ENCODE measurements around the gene RNF113A. TPM values are rescaled to one million over a fixed set of nuclear protein-coding genes. Genes with fewer than 3 reads are reported as not detected.

The RNF113A gene
- total and polyA plus RNA-seq, 2 experiments from 2014 or later: 10.2 to 23.3 TPM

Other genes with a start within 250 kb of the RNF113A start
- 43.3 and 43.6 TPM in 2 replicates for gene SEPTIN6, start 178.6 kb downstream of the RNF113A start, total RNA-seq (2014; rRNA removed; shearing (Covaris generic))
- gene SEPTIN6, start 178.6 kb downstream of the RNF113A start, polyA plus RNA-seq (2016; fragmentation: Nextera tagmentation; extraction: Ambion mirVana): 36.9 and 37.0 TPM in 2 replicates
- 3.8 and 5.1 TPM in 2 replicates for gene SOWAHD, start 113.1 kb downstream of the RNF113A start, total RNA-seq (2014; rRNA removed; shearing (Covaris generic))
- 2.4 and 3.8 TPM in 2 replicates for gene SOWAHD, start 113.1 kb downstream of the RNF113A start, polyA plus RNA-seq (2016; fragmentation: Nextera tagmentation; extraction: Ambion mirVana)
- gene RPL39, start 80.1 kb downstream of the RNF113A start, total RNA-seq (2014; rRNA removed; shearing (Covaris generic)): 2,883 and 2,910 TPM in 2 replicates
- 2,912 and 3,172 TPM in 2 replicates for gene RPL39, start 80.1 kb downstream of the RNF113A start, polyA plus RNA-seq (2016; fragmentation: Nextera tagmentation; extraction: Ambion mirVana)
- 9.4 and 11.5 TPM in 2 replicates for gene UPF3B, start 18.8 kb downstream of the RNF113A start, total RNA-seq (2014; rRNA removed; shearing (Covaris generic))
- gene UPF3B, start 18.8 kb downstream of the RNF113A start, polyA plus RNA-seq (2016; fragmentation: Nextera tagmentation; extraction: Ambion mirVana): 52.8 and 62.0 TPM in 2 replicates
- gene NDUFA1, start 99 bp upstream of the RNF113A start, total RNA-seq (2014; rRNA removed; shearing (Covaris generic)): 29.1 and 33.2 TPM in 2 replicates
- 415 and 457 TPM in 2 replicates for gene NDUFA1, start 99 bp upstream of the RNF113A start, polyA plus RNA-seq (2016; fragmentation: Nextera tagmentation; extraction: Ambion mirVana)
- gene AKAP14, start 24.2 kb upstream of the RNF113A start, total RNA-seq (2014; rRNA removed; shearing (Covaris generic)): 2.5 TPM in 1 of 2 replicates, not detected in the other
- gene AKAP14, start 24.2 kb upstream of the RNF113A start, polyA plus RNA-seq (2016; fragmentation: Nextera tagmentation; extraction: Ambion mirVana): 3.3 and 5.7 TPM in 2 replicates
- 4.8 and 6.8 TPM in 2 replicates for gene NKAP, start 72.0 kb upstream of the RNF113A start, total RNA-seq (2014; rRNA removed; shearing (Covaris generic))
- gene NKAP, start 72.0 kb upstream of the RNF113A start, polyA plus RNA-seq (2016; fragmentation: Nextera tagmentation; extraction: Ambion mirVana): 10.4 and 11.6 TPM in 2 replicates
- not detected in 2 replicates for gene RHOXF2B, start 206.0 kb upstream of the RNF113A start, total RNA-seq (2014; rRNA removed; shearing (Covaris generic))
- not detected in 2 replicates for gene RHOXF2B, start 206.0 kb upstream of the RNF113A start, polyA plus RNA-seq (2016; fragmentation: Nextera tagmentation; extraction: Ambion mirVana)
- gene RHOXF1, start 244.2 kb upstream of the RNF113A start, total RNA-seq (2014; rRNA removed; shearing (Covaris generic)): 0.31 TPM in 1 of 2 replicates, not detected in the other
- gene RHOXF1, start 244.2 kb upstream of the RNF113A start, polyA plus RNA-seq (2016; fragmentation: Nextera tagmentation; extraction: Ambion mirVana): 0.59 TPM in 1 of 2 replicates, not detected in the other